Activated naive CD8-positive, alpha-beta T cell treated with anti-CD3 and anti-CD28 coated beads, Interleukin-2, amount 50 U/mL, for 24 hours (primary cell): ENCODE results near the gene FHOD3.

Source experiments
- ATAC-seq: fragments of 150-1000 bp; cut with Tn5 transposase; one replicate; pipeline ENCODE4 v1.10.0; 2021
- DNase-seq: peaks from one replicate; pipeline ENCODE4 v3.0.0; 2021
- H3K27ac Mint-ChIP-seq: one replicate; pipeline ENCODE4 v1.8.0; 2021; ENCODE audit warnings: mild to moderate bottlenecking, mixed read lengths
- H3K27me3 Mint-ChIP-seq: one replicate; pipeline ENCODE4 v1.8.0; 2021; ENCODE audit warnings: mixed read lengths
- H3K36me3 Mint-ChIP-seq: one replicate; pipeline ENCODE4 v1.8.0; 2021; ENCODE audit warnings: low read depth, mixed read lengths
- H3K4me1 Mint-ChIP-seq: one replicate; pipeline ENCODE4 v1.8.0; 2021; ENCODE audit warnings: mixed read lengths
- H3K4me3 Mint-ChIP-seq: one replicate; pipeline ENCODE4 v1.8.0; 2021; ENCODE audit warnings: mild to moderate bottlenecking, moderate library complexity, mixed read lengths
- H3K9me3 Mint-ChIP-seq: one replicate; pipeline ENCODE4 v1.8.0; 2021; ENCODE audit warnings: mixed read lengths

Gene FHOD3

GRCh38 chr18:36387310-36387709 is 89.8 kb downstream of the FHOD3 start:
- H3K9me3 Mint-ChIP-seq: no peaks in the 10 kb centered on the region
- ATAC-seq: no peak
- no peak for DNase-seq
- no peak overlapping the region for H3K27ac Mint-ChIP-seq
- no peaks in the 10 kb centered on the region for H3K36me3 Mint-ChIP-seq
- no peaks in the 10 kb centered on the region for H3K4me1 Mint-ChIP-seq
- H3K27me3 Mint-ChIP-seq: no peaks in the 10 kb centered on the region
- H3K4me3 Mint-ChIP-seq: no peak overlapping the region

GRCh38 chr18:36388310-36388709 is 90.8 kb downstream of the FHOD3 start:
- no peak for DNase-seq
- Mint-ChIP-seq H3K9me3 (no peaks in the 10 kb centered on the region), H3K27me3 (no peaks in the 10 kb centered on the region), H3K4me1 (no peaks in the 10 kb centered on the region), H3K36me3 (no peaks in the 10 kb centered on the region), H3K4me3 (no peak overlapping the region), H3K27ac (no peak overlapping the region)
- no peak for ATAC-seq

GRCh38 chr18:36389027-36389426 is 91.5 kb downstream of the FHOD3 start:
- H3K9me3 Mint-ChIP-seq: no peaks in the 10 kb centered on the region
- ATAC-seq (no peak), DNase-seq (no peak)
- H3K36me3 Mint-ChIP-seq: no peaks in the 10 kb centered on the region
- no peaks in the 10 kb centered on the region for H3K4me1 Mint-ChIP-seq
- no peak overlapping the region for H3K27ac Mint-ChIP-seq
- H3K4me3 Mint-ChIP-seq: no peak overlapping the region
- no peaks in the 10 kb centered on the region for H3K27me3 Mint-ChIP-seq

GRCh38 chr18:36389811-36390581 is 92.5 kb downstream of the FHOD3 start:
- Mint-ChIP-seq H3K4me1 (no peaks in the 10 kb centered on the region), H3K9me3 (no peaks in the 10 kb centered on the region), H3K4me3 (no peak overlapping the region), H3K27ac (no peak overlapping the region), H3K27me3 (no peaks in the 10 kb centered on the region), H3K36me3 (no peaks in the 10 kb centered on the region)
- no peak for ATAC-seq
- no peak for DNase-seq

GRCh38 chr18:36391426-36392145 is 94.1 kb downstream of the FHOD3 start:
- H3K36me3 Mint-ChIP-seq: no peaks in the 10 kb centered on the region
- no peaks in the 10 kb centered on the region for H3K9me3 Mint-ChIP-seq
- no peak for DNase-seq
- H3K27ac Mint-ChIP-seq: no peak overlapping the region
- ATAC-seq: no peak
- no peaks in the 10 kb centered on the region for H3K27me3 Mint-ChIP-seq
- H3K4me1 Mint-ChIP-seq: no peaks in the 10 kb centered on the region
- H3K4me3 Mint-ChIP-seq: no peak overlapping the region

GRCh38 chr18:36392164-36392978 is 94.9 kb downstream of the FHOD3 start:
- DNase-seq (no peak), ATAC-seq (no peak)
- Mint-ChIP-seq H3K4me3 (no peak overlapping the region), H3K27me3 (no peaks in the 10 kb centered on the region), H3K4me1 (no peaks in the 10 kb centered on the region), H3K36me3 (no peaks in the 10 kb centered on the region), H3K27ac (no peak overlapping the region), H3K9me3 (no peaks in the 10 kb centered on the region)

GRCh38 chr18:36392979-36393287 is 95.4 kb downstream of the FHOD3 start:
- ATAC-seq (no peak), DNase-seq (no peak)
- H3K4me3 Mint-ChIP-seq: no peak overlapping the region
- no peaks in the 10 kb centered on the region for H3K4me1 Mint-ChIP-seq
- no peak overlapping the region for H3K27ac Mint-ChIP-seq
- H3K36me3 Mint-ChIP-seq: no peaks in the 10 kb centered on the region
- H3K27me3 Mint-ChIP-seq: no peaks in the 10 kb centered on the region
- no peaks in the 10 kb centered on the region for H3K9me3 Mint-ChIP-seq

- ATAC-seq (no peak), DNase-seq (no peak)
- Mint-ChIP-seq H3K27me3 (no peaks in the 10 kb centered on the region), H3K4me3 (no peak overlapping the region), H3K27ac (no peak overlapping the region), H3K36me3 (no peaks in the 10 kb centered on the region), H3K4me1 (no peaks in the 10 kb centered on the region), H3K9me3 (no peaks in the 10 kb centered on the region)
These were observed 97.0 kb downstream of the FHOD3 start for GRCh38 chr18:36394486-36394885.

- H3K4me3 Mint-ChIP-seq: no peak overlapping the region
- H3K9me3 Mint-ChIP-seq: no peaks in the 10 kb centered on the region
- no peaks in the 10 kb centered on the region for H3K36me3 Mint-ChIP-seq
- DNase-seq: no peak
- no peaks in the 10 kb centered on the region for H3K4me1 Mint-ChIP-seq
- peaks cover 3% of the 10 kb centered on the region for H3K27me3 Mint-ChIP-seq
- H3K27ac Mint-ChIP-seq: no peak overlapping the region
- no peak for ATAC-seq
These were observed 98.7 kb downstream of the FHOD3 start for GRCh38 chr18:36396190-36396589.

- no peaks in the 10 kb centered on the region for H3K9me3 Mint-ChIP-seq
- peaks cover 3% of the 10 kb centered on the region for H3K27me3 Mint-ChIP-seq
- H3K27ac Mint-ChIP-seq: no peak overlapping the region
- DNase-seq: no peak
- H3K36me3 Mint-ChIP-seq: no peaks in the 10 kb centered on the region
- no peaks in the 10 kb centered on the region for H3K4me1 Mint-ChIP-seq
- no peak for ATAC-seq
- H3K4me3 Mint-ChIP-seq: no peak overlapping the region
These were observed 99.5 kb downstream of the FHOD3 start for GRCh38 chr18:36397033-36397432.

GRCh38 chr18:36398419-36398818 is 100.9 kb downstream of the FHOD3 start:
- Mint-ChIP-seq H3K4me3 (no peak overlapping the region), H3K27ac (no peak overlapping the region), H3K9me3 (no peaks in the 10 kb centered on the region), H3K27me3 (peaks cover 3% of the 10 kb centered on the region), H3K4me1 (no peaks in the 10 kb centered on the region), H3K36me3 (no peaks in the 10 kb centered on the region)
- DNase-seq (no peak), ATAC-seq (no peak)

- Mint-ChIP-seq H3K27me3 (peaks cover 3% of the 10 kb centered on the region), H3K9me3 (no peaks in the 10 kb centered on the region), H3K4me1 (no peaks in the 10 kb centered on the region), H3K36me3 (no peaks in the 10 kb centered on the region), H3K27ac (no peak overlapping the region), H3K4me3 (no peak overlapping the region)
- DNase-seq: no peak
- no peak for ATAC-seq
These were observed 101.5 kb downstream of the FHOD3 start for GRCh38 chr18:36399055-36399454.

- H3K27ac Mint-ChIP-seq: no peak overlapping the region
- DNase-seq (no peak), ATAC-seq (no peak)
- no peaks in the 10 kb centered on the region for H3K9me3 Mint-ChIP-seq
- H3K36me3 Mint-ChIP-seq: no peaks in the 10 kb centered on the region
- H3K27me3 Mint-ChIP-seq: peaks cover 3% of the 10 kb centered on the region
- no peak overlapping the region for H3K4me3 Mint-ChIP-seq
- no peaks in the 10 kb centered on the region for H3K4me1 Mint-ChIP-seq
These were observed 103.9 kb downstream of the FHOD3 start for GRCh38 chr18:36401462-36401861.

- DNase-seq (no peak), ATAC-seq (no peak)
- H3K9me3 Mint-ChIP-seq: no peaks in the 10 kb centered on the region
- H3K4me1 Mint-ChIP-seq: no peaks in the 10 kb centered on the region
- no peak overlapping the region for H3K4me3 Mint-ChIP-seq
- H3K27ac Mint-ChIP-seq: no peak overlapping the region
- H3K36me3 Mint-ChIP-seq: no peaks in the 10 kb centered on the region
- peaks cover 5% of the 10 kb centered on the region for H3K27me3 Mint-ChIP-seq
These were observed 105.4 kb downstream of the FHOD3 start for GRCh38 chr18:36402765-36403396.
